NCI-H1417 (cell line): ENCODE data around the gene SMARCA4.
"Not testable (repeated sequence)": the region's sequence is repeated elsewhere in the genome, so short reads cannot be mapped to it uniquely, and the experiment has no call there.

Experiments
- DNase-seq, 3 experiments: peaks; one replicate each; lab custom pipeline; 2025; lab: John Stamatoyannopoulos, UW

The SMARCA4 gene

GRCh38 chr19:10929402-10929794, 31.4 kb upstream of the SMARCA4 start:
- DNase-seq, result peak in 2 of 3 experiments; percentile 28 to 36

- DNase-seq, result no peak
These were observed 25.3 kb upstream of the SMARCA4 start for GRCh38 chr19:10935371-10936059.

GRCh38 chr19:10936661-10937084, 24.2 kb upstream of the SMARCA4 start:
- peak; percentile 73 to 94 (median 77) for DNase-seq

- DNase-seq, result not testable (repeated sequence)
These were observed 19.2 kb upstream of the SMARCA4 start for GRCh38 chr19:10941649-10942048.

- DNase-seq, result not testable (repeated sequence)
These were observed 17.4 kb upstream of the SMARCA4 start for GRCh38 chr19:10943412-10943811.

- peak in 1 of 3 experiments; percentile 13 for DNase-seq
These were observed 15.6 kb upstream of the SMARCA4 start for GRCh38 chr19:10945264-10945663.

GRCh38 chr19:10946958-10947657, 13.7 kb upstream of the SMARCA4 start:
- DNase-seq, result no peak

- peak in 2 of 3 experiments; percentile 13 to 34 for DNase-seq
These were observed 8.0 kb upstream of the SMARCA4 start for GRCh38 chr19:10952809-10953208.

- DNase-seq, result not testable (repeated sequence)
These were observed 1.4 kb upstream of the SMARCA4 start for GRCh38 chr19:10959277-10959968.

GRCh38 chr19:10961073-10961860, 437 bp downstream of the SMARCA4 start:
- peak in 2 of 3 experiments; percentile 4 to 78 for DNase-seq

- no peak for DNase-seq
These were observed 2.0 kb downstream of the SMARCA4 start for GRCh38 chr19:10962863-10963262.

GRCh38 chr19:10963865-10964264, 3.0 kb downstream of the SMARCA4 start:
- no peak for DNase-seq

GRCh38 chr19:10964903-10965302, 4.1 kb downstream of the SMARCA4 start:
- no peak for DNase-seq

GRCh38 chr19:10965398-10965797, 4.6 kb downstream of the SMARCA4 start:
- no peak for DNase-seq

GRCh38 chr19:10966809-10967208, 6.0 kb downstream of the SMARCA4 start:
- peak in 1 of 3 experiments; percentile 6 for DNase-seq

GRCh38 chr19:10968527-10969135, 7.8 kb downstream of the SMARCA4 start:
- DNase-seq, result peak in 2 of 3 experiments; percentile 34 to 35

GRCh38 chr19:10971107-10971726, 10.4 kb downstream of the SMARCA4 start:
- DNase-seq, result no peak

- no peak for DNase-seq
These were observed 14.7 kb downstream of the SMARCA4 start for GRCh38 chr19:10975374-10976130.

- DNase-seq, result no peak
These were observed 15.5 kb downstream of the SMARCA4 start for GRCh38 chr19:10976131-10976892.

- DNase-seq, result no peak
These were observed 16.9 kb downstream of the SMARCA4 start for GRCh38 chr19:10977742-10978092.
